Transverse colon (tissue), 4 donors: ENCODE results near the gene PRPF6. TPM values are rescaled to one million over a fixed set of nuclear protein-coding genes. Genes with fewer than 3 reads are reported as not detected.
"Not testable (repeated sequence)": the region's sequence is repeated elsewhere in the genome, so short reads cannot be mapped to it uniquely, and the experiment has no call there.

Experiments
- DNase-seq: peaks from one replicate; pipeline ENCODE4 v3.0.0-alpha.2; 2019
- H3K27ac ChIP-seq, 4 donors: fragments of 200-600 bp; sonication (generic); 2 replicates each; pipeline ENCODE4 v1.5.1; 2016 to 2018; ENCODE audit warnings: inconsistent platforms in 4 of 4
- H3K27me3 ChIP-seq: fragments of 200-600 bp; sonication (generic); 2 replicates; pipeline ENCODE4 v1.5.1; 2017; ENCODE audit warnings: inconsistent platforms
- H3K36me3 ChIP-seq, 4 donors: fragments of 200-600 bp; sonication (generic); 2 replicates each; pipeline ENCODE4 v1.5.1; 2017 to 2019; ENCODE audit warnings: inconsistent platforms in 4 of 4
- H3K4me1 ChIP-seq, 4 donors: fragments of 200-600 bp; sonication (generic); 2 replicates each; pipeline ENCODE4 v1.5.1; 2017 to 2020; ENCODE audit warnings: inconsistent platforms in 4 of 4
- H3K4me3 ChIP-seq, 4 donors: fragments of 200-600 bp; sonication (generic); 1 replicate in 1 of 4; 2 replicates in 3 of 4; pipeline versions ENCODE4 v1.5.1 to v1.6.1; 2017 to 2019; ENCODE audit warnings: inconsistent platforms in 4 of 4
- H3K9me3 ChIP-seq, 2 donors: fragments of 200-600 bp; sonication (generic); 2 replicates each; pipeline ENCODE4 v1.5.1; 2017 to 2019; ENCODE audit warnings: inconsistent platforms in 2 of 2
- CTCF ChIP-seq, 5 experiments: fragments of 200-600 bp in 3 of 5; fragments of 450-650 bp in 2 of 5; sonication (generic) in 3 of 5; IDR thresholded peaks; 1 replicate in 2 of 5; 2 replicates in 3 of 5; pipeline ENCODE4 v1.5.1; 2016 to 2017; ENCODE audit warnings: antibody characterized with exemption in 5 of 5, inconsistent platforms in 3 of 5, mild to moderate bottlenecking in 2 of 5, moderate library complexity in 1 of 5
- EP300 ChIP-seq: sonication (generic); formaldehyde crosslinking; IDR thresholded peaks from one replicate; pipeline ENCODE4 v1.6.1; 2017; ENCODE audit warnings: antibody characterized with exemption, low read depth
- POLR2A ChIP-seq: fragments of 450-650 bp; IDR thresholded peaks from one replicate; pipeline ENCODE4 v1.6.1; 2016; ENCODE audit warnings: antibody characterized with exemption, mild to moderate bottlenecking, moderate library complexity
- POLR2AphosphoS5 ChIP-seq, 3 donors: sonication (generic); formaldehyde crosslinking; IDR thresholded peaks; one replicate each; pipeline ENCODE4 v1.6.1; 2016; ENCODE audit warnings: antibody characterized with exemption in 3 of 3
- WGBS, 2 donors: methylation state at CpG; one replicate each; pipeline ENCODE4 v1.1.5; 2018; ENCODE audit warnings: low coverage in 1 of 2; 5-methylcytosine and 5-hydroxymethylcytosine counted together
- in situ Hi-C, 4 donors: fragments of 200-750 bp; cut with MboI; loops; one replicate each; pipeline versions ENCODE4 v1.15.0 to v1.15.1; 2017; ENCODE audit warnings: low sequenced_read_pairs in 3 of 4, low pct_ligation_motif_present in 1 of 4, low pct_unique_long_range_greater_than_20kb in 1 of 4
- intact Hi-C: fragments of 100-400 bp; cut with DNase I; formaldehyde crosslinking; loops from one replicate; pipeline ENCODE4 v1.15.1; 2023; ENCODE audit warnings: low total_unique reads
- total RNA-seq, 4 donors: library from RNA; depleted of rRNA; stranded (reverse); fragments of >200 nt; gene quantifications; one replicate each; pipeline ENCODE4 v1.1.0, GENCODE V29; 2016

The PRPF6 gene
- total RNA-seq, 4 donors from 2014 or later: 29.2 to 55.7 (median 51.8) TPM

GRCh38 chr20:63973160-63973479 is 7.8 kb upstream of the PRPF6 start:
- peaks cover 8 to 24% (median 13%) of the 10 kb centered on the region in 4 donors for H3K4me1 ChIP-seq
- WGBS, 2 donors: 91 to 100% methylated on average over 1 to 3 of the region's 3 CpGs
- intact Hi-C loops: loop anchor here (5.0 to 10.0 kb wide), 3 partner anchors 66 to 436 kb away; partner anchors contain the start of gene PTK6
- no peaks in the 10 kb centered on the region for H3K36me3 ChIP-seq
- H3K27me3 ChIP-seq: peaks cover 13% of the 10 kb centered on the region
- peak overlapping the region in 1 of 4 donors; percentile 23 for H3K27ac ChIP-seq
- H3K9me3 ChIP-seq: no peaks in the 10 kb centered on the region
- in situ Hi-C loops: no loop called here
- H3K4me3 ChIP-seq: no peak overlapping the region
- TF ChIP-seq CTCF (IDR thresholded peaks at IDR 0.05) (no peak), POLR2AphosphoS5 (IDR thresholded peaks at IDR 0.05) (no peak), EP300 (no peak), POLR2A (no peak)
- no peak for DNase-seq

DNA sequence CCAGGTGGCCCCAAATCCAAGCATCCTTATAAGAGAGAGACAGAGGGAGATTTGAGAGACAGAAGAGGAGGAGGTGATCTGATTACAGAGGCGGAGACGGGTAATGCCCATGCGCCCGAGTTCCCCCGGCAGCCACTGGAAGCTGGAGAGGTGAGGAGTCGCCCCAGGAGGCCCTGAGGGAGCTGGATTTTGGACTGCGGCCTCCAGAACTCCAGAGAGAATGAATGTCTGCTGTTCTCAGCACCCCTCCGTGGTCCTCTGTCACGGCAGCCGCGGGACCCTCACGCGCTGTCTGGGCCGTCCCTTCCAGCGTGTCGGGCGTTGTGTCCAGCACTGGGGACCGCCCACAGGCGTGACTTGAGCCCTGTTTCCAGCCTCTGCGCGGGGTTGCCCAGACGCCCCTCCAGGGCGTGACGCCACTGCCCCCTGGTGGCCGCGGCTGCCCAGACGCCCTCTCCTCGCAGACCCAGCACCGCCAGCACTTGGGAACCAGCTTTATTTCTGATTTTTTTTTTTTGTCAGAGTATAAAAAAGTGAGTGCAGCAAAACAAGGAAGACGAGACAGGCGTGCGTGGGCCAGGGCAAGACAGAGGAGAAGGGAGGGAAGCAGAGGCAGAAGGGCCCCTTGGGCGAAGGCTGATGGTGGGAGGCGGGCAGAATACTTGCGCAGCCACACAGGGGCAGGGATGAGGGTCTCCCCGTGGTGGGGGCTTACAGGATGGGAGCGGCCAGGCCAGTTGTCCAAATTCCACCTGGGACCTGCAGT is 7.1 kb upstream of the PRPF6 start:
- in situ Hi-C loops (no loop called here), intact Hi-C loops (loop anchor here (5.0 to 10.0 kb wide), 3 partner anchors 67 to 437 kb away; partner anchors contain the start of gene PTK6)
- no peaks in the 10 kb centered on the region for H3K36me3 ChIP-seq
- H3K4me3 ChIP-seq: peak overlapping the region in 2 of 4 donors; percentile 9 to 39
- H3K27me3 ChIP-seq: peaks cover 13% of the 10 kb centered on the region
- H3K9me3 ChIP-seq: no peaks in the 10 kb centered on the region
- peak overlapping the region in 3 of 4 donors; percentile 1 to 53 (median 23) for H3K27ac ChIP-seq
- TF ChIP-seq POLR2AphosphoS5 (IDR thresholded peaks at IDR 0.05) (no peak), CTCF (IDR thresholded peaks at IDR 0.05) (peak; percentile 97 to 99 (median 99)), POLR2A (no peak)
- WGBS, 2 donors: 3 to 17% methylated on average over 8 to 30 of the region's 37 CpGs
- peak; percentile 89 for DNase-seq
- peaks cover 8 to 24% (median 12%) of the 10 kb centered on the region in 4 donors for H3K4me1 ChIP-seq

DNA sequence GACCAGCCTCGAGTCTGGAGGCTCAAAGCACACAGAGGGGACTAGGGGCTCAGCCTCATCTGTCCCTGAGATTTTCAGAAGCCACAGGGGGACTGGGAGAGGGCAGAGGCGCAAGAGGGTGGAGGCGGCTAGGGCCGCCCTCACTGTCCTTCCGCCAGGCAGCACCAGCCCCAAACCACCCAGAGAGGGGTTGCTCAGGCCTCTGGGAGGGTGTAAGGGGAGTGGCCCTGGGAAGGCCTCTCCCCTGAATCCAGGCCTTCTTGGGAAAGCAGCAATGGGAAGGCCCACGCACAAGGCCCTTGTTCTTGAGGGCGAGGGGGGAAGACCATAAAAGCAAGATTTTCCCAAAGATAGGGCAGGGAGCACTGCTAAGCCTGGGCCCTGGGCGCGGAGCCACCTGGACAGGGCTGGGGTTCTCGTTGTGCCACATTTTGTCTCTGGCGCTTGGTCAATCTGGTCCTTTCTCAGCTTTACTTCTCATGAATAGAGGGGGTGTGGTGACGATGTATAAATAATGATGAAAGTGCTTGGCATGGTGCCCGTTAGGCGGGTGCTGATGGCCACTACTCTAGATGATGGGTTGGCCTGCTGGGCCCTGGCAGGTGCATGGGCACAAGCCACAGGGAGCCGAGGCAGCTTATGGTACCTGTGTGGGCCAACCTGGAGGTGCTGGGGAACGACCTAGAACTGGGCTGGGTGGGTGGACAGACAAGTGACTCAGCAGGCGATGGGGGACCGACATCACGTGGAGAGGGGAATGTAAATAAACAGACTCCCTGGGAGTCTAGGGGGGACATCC is 6.3 kb upstream of the PRPF6 start:
- Histone ChIP-seq H3K4me1 (peaks cover 8 to 21% (median 10%) of the 10 kb centered on the region in 4 donors), H3K27me3 (peaks cover 9% of the 10 kb centered on the region), H3K4me3 (no peak overlapping the region), H3K9me3 (no peaks in the 10 kb centered on the region), H3K27ac (no peak overlapping the region), H3K36me3 (no peaks in the 10 kb centered on the region)
- intact Hi-C loops: loop anchor here (5.0 to 10.0 kb wide), 3 partner anchors 67 to 437 kb away; partner anchors contain the start of gene PTK6
- no peak for DNase-seq
- TF ChIP-seq EP300: no peak
- TF ChIP-seq POLR2AphosphoS5 (IDR thresholded peaks at IDR 0.05): no peak
- TF ChIP-seq CTCF (IDR thresholded peaks at IDR 0.05): no peak
- no peak for TF ChIP-seq POLR2A
- 77% methylated on average over 19 of the region's 19 CpGs; no CpG with 5 or more reads in 1 of the 2 donors for WGBS, 2 donors
- in situ Hi-C loops: no loop called here

DNA sequence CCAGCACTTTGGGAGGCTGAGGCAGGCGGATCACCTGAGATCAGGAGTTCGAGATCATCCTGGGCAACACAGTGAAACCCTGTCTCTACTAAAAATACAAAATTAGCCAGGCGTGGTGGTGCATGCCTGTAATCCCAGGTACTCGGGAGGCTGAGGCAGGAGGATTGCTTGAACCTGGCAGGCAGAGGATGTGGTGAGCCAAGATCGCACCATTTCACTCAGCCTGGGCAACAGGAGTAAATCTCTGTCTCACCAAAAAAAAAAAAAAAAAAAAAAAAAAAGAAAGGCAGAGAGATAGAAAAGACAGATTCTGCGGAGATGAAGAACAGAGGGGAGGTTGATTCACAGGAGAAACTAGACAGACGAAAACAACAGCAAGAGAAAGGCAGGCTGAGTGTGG is 4.4 kb upstream of the PRPF6 start:
- WGBS, 2 donors: 89 to 92% methylated on average over 4 to 7 of the region's 7 CpGs
- H3K27ac ChIP-seq, H3K9me3 ChIP-seq, H3K4me3 ChIP-seq, in situ Hi-C loops, DNase-seq, H3K27me3 ChIP-seq, H3K36me3 ChIP-seq: not testable (repeated sequence)
- H3K4me1 ChIP-seq: peaks cover 15 to 27% (median 23%) of the 10 kb centered on the region in 4 donors
- intact Hi-C loops: loop anchor here (10.0 kb wide), 1 partner anchor 202 kb away; no protein-coding TSS in a partner anchor
